WTC11 (cell line): ENCODE data around the gene OCA2.

Experiments used
- CTCF ChIP-seq: fragments of 200-600 bp; IDR thresholded peaks from 2 replicates; pipeline ENCODE4 v1.8.0; 2022; ENCODE audit warnings: antibody characterized with exemption
- JAZF1 ChIP-seq: fragments of 250-450 bp; sonication (Bioruptor Pico); IDR thresholded peaks from 2 replicates; pipeline ENCODE4 v1.9.0; 2021; ENCODE audit warnings: moderate library complexity, mild to moderate bottlenecking, inconsistent platforms
- MAX ChIP-seq: sonication (generic); formaldehyde crosslinking; IDR thresholded peaks from 2 replicates; pipeline ENCODE4 v1.8.0; 2022; ENCODE audit warnings: mild to moderate bottlenecking, missing genetic modification reagents
- SP1 ChIP-seq: sonication (generic); formaldehyde crosslinking; conservative IDR thresholded peaks from 2 replicates; pipeline ENCODE4 v1.8.1; 2022; ENCODE audit warnings: missing genetic modification reagents
- USF2 ChIP-seq: sonication (generic); formaldehyde crosslinking; IDR thresholded peaks from 2 replicates; pipeline ENCODE4 v1.8.1; 2023; ENCODE audit warnings: mild to moderate bottlenecking, missing genetic modification reagents, moderate library complexity
- ZNF671 ChIP-seq: fragments of 250-450 bp; sonication (Bioruptor Pico); IDR thresholded peaks from 2 replicates; pipeline ENCODE4 v1.8.0; 2021; ENCODE audit warnings: mild to moderate bottlenecking
- TF ChIP-seq, protein P1 (sequence below): sonication (generic); formaldehyde crosslinking; IDR thresholded peaks from 2 replicates; pipeline ENCODE4 v1.8.1; 2023; ENCODE audit warnings: mild to moderate bottlenecking, missing genetic modification reagents, borderline replicate concordance

DNA sequence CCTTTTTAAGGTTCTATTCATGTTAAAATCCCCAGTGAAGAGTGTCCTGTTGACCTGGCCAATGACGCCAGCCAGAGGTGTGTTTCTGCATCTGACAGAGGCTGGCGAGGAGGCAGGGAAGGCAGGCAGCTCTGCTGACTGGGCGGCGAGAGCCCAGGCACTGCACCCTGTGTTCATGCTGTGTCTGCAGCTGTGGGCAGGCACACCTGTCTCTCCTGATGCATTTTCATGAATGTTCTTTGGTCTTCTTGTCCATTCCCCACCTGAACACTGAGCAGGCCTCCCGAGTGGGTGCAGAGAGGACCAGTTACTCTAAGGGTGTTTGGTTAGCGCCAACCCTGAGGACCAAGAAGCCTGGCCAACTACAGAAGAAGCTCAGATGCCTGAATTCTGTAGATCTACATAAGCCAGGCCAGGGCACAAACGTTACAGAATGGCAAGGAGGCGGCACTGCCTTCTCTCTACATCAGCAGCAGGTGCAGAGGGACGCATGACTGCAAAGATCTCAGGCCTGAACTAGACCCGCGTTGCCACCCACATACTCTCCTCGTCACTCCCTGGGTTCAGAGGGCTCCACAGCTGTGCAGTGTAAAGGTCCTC, 233.7 kb downstream of the OCA2 start:
- TF ChIP-seq JAZF1 (CRISPR knock-in tag) (no peak), CTCF (no peak), SP1 (no peak), MAX (CRISPR knock-in tag) (no peak), USF2 (CRISPR knock-in tag) (no peak), ZNF671 (no peak)
- TF ChIP-seq, protein P1, sequence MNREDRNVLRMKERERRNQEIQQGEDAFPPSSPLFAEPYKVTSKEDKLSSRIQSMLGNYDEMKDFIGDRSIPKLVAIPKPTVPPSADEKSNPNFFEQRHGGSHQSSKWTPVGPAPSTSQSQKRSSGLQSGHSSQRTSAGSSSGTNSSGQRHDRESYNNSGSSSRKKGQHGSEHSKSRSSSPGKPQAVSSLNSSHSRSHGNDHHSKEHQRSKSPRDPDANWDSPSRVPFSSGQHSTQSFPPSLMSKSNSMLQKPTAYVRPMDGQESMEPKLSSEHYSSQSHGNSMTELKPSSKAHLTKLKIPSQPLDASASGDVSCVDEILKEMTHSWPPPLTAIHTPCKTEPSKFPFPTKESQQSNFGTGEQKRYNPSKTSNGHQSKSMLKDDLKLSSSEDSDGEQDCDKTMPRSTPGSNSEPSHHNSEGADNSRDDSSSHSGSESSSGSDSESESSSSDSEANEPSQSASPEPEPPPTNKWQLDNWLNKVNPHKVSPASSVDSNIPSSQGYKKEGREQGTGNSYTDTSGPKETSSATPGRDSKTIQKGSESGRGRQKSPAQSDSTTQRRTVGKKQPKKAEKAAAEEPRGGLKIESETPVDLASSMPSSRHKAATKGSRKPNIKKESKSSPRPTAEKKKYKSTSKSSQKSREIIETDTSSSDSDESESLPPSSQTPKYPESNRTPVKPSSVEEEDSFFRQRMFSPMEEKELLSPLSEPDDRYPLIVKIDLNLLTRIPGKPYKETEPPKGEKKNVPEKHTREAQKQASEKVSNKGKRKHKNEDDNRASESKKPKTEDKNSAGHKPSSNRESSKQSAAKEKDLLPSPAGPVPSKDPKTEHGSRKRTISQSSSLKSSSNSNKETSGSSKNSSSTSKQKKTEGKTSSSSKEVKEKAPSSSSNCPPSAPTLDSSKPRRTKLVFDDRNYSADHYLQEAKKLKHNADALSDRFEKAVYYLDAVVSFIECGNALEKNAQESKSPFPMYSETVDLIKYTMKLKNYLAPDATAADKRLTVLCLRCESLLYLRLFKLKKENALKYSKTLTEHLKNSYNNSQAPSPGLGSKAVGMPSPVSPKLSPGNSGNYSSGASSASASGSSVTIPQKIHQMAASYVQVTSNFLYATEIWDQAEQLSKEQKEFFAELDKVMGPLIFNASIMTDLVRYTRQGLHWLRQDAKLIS (CRISPR knock-in tag) = no peak
